ENCODE data around the gene SLC23A2.
"Not testable (repeated sequence)": the region's sequence is repeated elsewhere in the genome, so short reads cannot be mapped to it uniquely, and the experiment has no call there.

The SLC23A2 gene

GRCh38 chr20:5005326-5005725 is 4.0 kb upstream of the SLC23A2 start:
- no peak for DNase-seq

GRCh38 chr20:5004825-5005224 is 3.5 kb upstream of the SLC23A2 start:
- not testable (repeated sequence) for DNase-seq

DNA sequence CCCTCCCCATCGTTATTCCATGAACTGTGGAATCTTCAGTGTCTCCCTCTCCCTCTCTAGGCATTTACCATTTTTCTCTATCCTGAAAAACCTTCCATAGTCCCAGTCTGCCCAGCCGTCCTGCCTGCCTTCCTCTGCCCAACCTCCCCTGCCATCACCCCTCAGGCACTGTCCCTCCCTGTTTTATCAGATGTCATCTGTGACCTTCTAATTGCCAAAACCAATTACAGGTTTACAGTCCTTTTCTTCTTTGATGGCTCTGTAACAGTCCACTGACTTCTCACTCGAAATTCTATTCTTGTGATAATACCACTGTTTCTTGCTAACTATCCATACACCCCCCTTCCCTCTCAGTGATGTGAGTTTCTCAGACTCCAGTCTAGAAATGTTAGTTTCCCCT is 2.3 kb upstream of the SLC23A2 start:
- no peak for DNase-seq

DNA sequence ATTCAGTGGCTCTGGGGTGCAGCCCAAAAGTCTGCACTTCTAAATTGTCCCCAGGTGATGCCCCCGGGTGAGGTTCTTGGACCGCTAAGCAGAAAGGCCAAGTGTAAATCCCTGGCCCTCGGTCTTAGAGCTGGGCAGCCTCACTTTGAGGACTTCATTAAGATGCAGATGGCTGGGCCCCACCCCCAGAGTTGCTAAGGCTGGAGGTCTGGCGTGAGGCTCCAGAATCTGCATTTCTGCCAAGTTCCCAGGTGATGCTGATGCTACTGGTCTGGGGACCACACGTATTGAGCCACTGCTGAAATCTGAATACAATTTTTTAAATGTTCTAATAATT is 735 bp upstream of the SLC23A2 start:
- no peak for DNase-seq

- DNase-seq: peak; percentile 7
These were observed 792 bp downstream of the SLC23A2 start for GRCh38 chr20:5000263-5001173.

DNA sequence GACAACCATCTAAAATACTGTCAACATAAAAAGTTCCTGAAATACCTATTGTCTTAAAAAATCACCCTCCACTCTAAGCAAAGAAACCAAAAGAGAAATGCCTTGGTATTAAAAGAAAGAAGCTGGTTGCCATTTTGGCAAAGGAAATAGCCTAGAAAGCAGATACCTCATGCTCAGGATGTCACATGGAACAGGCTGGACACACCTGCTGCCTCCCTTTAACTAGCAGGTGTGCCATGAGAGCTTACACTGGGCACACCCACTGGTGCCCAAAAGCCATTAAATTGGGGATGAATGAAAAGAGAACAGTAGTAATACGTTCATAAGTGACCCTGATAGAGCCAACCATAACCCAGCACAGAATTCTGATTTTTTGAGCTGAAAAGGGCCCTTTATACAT is 1.5 kb downstream of the SLC23A2 start:
- no peak for DNase-seq

DNA sequence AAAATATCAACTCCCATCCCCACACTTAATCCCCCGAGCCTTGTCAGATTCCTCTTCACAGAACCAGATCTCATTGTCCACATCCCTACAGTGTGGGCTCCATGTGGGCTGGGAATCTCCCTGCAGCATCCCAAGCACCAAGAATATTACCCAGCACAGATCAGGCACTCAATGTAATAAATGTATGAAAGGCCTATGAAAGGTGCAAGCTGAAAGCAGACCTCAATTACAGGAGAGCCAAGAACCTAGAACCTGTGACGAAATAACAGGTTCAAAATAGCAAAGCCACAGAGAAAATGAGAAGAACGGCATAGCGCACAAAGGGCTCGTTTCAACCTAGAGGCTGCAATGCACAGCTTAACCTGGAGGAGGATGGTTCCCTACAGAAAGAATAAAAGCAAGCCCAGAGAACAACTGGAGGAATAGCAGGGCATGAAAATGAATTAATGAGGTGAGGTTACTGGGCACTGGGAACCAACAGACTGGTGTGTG is 3.1 kb downstream of the SLC23A2 start:
- DNase-seq: no peak

- DNase-seq: no peak
These were observed 4.1 kb downstream of the SLC23A2 start for GRCh38 chr20:4997222-4997621.

DNA sequence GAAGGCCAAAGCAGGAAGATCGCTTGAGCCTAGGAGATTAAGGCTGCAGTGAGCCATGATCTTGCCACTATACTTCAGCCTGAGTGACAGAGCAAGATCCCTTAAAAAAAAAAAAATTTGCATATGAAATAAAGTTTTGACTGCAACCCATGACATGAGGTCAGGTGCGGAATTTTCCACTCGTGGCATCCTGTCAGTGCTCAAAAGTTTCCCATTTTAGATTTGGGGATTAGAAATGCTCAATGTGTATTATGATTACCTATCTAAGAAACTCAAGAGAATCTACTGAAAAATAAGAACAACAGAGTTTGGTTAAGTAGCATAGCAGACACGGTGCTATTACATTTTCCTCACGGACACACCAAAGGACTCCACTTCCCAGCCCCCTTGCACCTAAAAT is 11.7 kb downstream of the SLC23A2 start:
- DNase-seq: no peak

DNA sequence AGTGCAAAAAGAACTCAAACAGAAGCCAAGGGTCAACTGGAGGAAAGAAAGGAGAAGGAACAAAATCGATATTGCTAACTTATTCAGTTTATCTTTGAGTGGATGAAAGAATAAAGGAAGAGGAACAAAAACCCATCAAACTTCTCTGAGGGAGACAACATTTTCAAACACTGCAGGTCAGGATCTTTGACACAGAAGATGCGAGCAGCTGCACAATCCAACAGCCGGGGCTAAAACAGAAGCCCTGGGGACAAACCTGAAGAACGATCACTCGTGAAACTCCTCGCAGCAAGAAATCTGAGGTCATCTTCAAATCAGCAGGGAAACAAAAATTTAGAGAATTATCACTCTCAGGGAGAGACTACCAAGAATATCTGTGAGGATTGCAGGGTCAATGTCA is 14.2 kb downstream of the SLC23A2 start:
- DNase-seq: no peak

- DNase-seq: no peak
These were observed 15.7 kb downstream of the SLC23A2 start for GRCh38 chr20:4985658-4986057.

GRCh38 chr20:4982281-4982680 is 19.0 kb downstream of the SLC23A2 start:
- no peak for DNase-seq

DNA sequence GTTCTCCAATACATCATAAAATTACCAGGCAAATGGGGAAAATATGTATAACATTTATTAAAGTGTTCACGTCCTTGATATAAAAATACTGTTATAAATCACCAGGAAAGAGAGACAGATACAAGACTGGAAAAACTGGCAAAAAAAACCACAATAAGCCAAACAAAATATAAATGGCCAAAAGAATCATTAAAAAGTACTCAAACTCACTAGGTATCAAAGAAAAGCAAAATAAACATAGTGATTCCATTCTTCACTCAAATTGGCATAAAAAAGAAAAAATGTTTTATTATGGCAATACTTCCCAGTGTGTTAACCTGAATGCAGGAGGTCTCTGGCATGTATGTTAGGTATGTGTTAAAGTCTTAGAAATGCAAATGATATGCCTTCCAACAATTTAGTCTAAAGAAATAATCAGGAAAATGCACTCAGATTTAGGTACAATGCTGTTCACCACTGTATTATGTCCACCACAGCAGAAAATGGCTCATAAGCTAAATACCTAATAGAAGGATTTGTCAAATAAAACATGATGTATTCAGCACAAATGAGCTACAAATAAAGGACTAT is 21.4 kb downstream of the SLC23A2 start:
- no peak for DNase-seq

- no peak for DNase-seq
These were observed 23.0 kb downstream of the SLC23A2 start for GRCh38 chr20:4978050-4978918.

DNA sequence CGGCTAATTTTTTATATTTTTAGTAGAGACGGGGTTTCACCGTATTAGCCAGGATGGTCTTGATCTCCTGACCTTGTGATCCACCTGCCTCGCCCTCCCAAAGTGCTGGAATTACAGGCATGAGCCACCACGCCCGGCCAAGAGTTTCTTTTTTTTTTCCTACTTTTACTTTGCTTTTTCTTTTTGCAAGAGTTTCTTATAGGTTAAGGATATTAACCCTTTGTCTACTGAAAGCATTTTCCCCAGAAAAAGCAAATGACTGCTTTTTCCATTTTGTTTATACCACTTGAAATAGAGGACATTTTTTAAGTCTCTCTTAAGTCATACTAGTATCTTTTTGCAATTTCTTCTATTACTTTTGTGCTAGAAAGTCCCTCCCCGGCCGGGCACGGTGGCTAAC is 25.3 kb downstream of the SLC23A2 start:
- not testable (repeated sequence) for DNase-seq

GRCh38 chr20:4973330-4974097 is 27.8 kb downstream of the SLC23A2 start:
- no peak for DNase-seq

GRCh38 chr20:4972506-4973251 is 28.6 kb downstream of the SLC23A2 start:
- DNase-seq: no peak

GRCh38 chr20:4971064-4971463 is 30.2 kb downstream of the SLC23A2 start:
- no peak for DNase-seq

GRCh38 chr20:4967752-4968477 is 33.4 kb downstream of the SLC23A2 start:
- no peak for DNase-seq

DNA sequence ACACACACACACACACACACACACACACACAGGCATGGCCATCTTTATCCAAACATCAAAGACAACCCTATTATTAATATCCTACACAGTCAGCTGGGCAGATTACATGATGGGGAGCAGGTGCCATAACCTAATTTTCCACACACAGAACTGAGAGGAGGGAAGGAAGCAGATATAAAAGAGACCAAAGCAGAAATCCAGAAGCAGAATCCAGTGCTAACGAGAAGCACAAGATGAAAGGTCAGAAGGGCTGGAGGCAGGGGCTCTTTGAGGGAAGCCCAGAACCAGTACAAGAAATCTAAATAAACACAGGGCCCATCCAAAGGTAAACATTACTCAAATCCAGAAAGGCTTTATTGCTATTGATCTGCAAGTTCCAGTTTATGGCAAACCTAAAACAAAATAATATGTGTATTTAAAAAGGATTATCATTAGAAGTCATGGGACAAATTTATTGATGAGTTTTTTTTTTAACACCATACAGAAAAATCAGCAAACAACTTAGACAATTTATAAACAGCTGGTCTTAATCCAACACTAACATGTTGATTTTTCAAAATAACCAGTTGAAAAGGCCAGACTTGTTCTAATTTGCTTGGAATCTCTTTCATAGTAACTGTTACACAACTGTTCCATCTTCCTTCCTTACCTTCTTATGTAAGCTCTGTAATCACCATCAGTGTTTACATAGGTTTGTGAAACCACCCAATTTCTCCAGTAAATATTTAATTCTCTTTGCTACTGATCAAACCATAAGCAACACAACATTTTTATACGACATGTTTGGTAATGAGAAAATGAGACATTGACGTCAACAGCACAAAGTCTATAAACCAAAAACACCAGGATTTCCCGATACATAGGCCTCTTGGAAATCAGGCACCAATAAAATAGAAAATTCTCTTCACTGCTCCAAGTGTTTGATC is 34.2 kb downstream of the SLC23A2 start:
- no peak for DNase-seq
